Activated T-helper 17 cell treated with anti-CD3 and anti-CD28 coated beads, Interleukin-2, amount 50 U/mL, for 72 hours (primary cell): ENCODE measurements around the gene IL23A. TPM values are rescaled to one million over a fixed set of nuclear protein-coding genes. Genes with fewer than 3 reads are reported as not detected.
"Not testable (repeated sequence)": the region's sequence is repeated elsewhere in the genome, so short reads cannot be mapped to it uniquely, and the experiment has no call there.

Experiments
- ATAC-seq: fragments of 150-1000 bp; cut with Tn5 transposase; replicated peaks from 2 replicates; pipeline ENCODE4 v1.10.0; 2021; ENCODE audit warnings: mild to moderate bottlenecking, moderate library complexity
- H3K27ac Mint-ChIP-seq: one replicate; pipeline ENCODE4 v1.8.0; 2022; ENCODE audit warnings: mixed read lengths
- H3K27me3 Mint-ChIP-seq: one replicate; pipeline ENCODE4 v1.8.0; 2022; ENCODE audit warnings: mixed read lengths
- H3K36me3 Mint-ChIP-seq: one replicate; pipeline ENCODE4 v1.8.0; 2022; ENCODE audit warnings: low read depth, mild to moderate bottlenecking, mixed read lengths
- H3K4me1 Mint-ChIP-seq: one replicate; pipeline ENCODE4 v1.8.0; 2022; ENCODE audit warnings: mixed read lengths
- H3K4me3 Mint-ChIP-seq: one replicate; pipeline ENCODE4 v1.8.0; 2022; ENCODE audit warnings: mild to moderate bottlenecking, mixed read lengths
- H3K9me3 Mint-ChIP-seq: one replicate; pipeline ENCODE4 v1.8.0; 2022; ENCODE audit warnings: mixed read lengths
- total RNA-seq, 2 donors: library from RNA; stranded (reverse); gene quantifications; one replicate each; pipeline ENCODE4 v1.2.3, GENCODE V29; 2022

IL23A gene
- total RNA-seq, 2 donors from 2014 or later, result 9.8 to 67.1 TPM

DNA sequence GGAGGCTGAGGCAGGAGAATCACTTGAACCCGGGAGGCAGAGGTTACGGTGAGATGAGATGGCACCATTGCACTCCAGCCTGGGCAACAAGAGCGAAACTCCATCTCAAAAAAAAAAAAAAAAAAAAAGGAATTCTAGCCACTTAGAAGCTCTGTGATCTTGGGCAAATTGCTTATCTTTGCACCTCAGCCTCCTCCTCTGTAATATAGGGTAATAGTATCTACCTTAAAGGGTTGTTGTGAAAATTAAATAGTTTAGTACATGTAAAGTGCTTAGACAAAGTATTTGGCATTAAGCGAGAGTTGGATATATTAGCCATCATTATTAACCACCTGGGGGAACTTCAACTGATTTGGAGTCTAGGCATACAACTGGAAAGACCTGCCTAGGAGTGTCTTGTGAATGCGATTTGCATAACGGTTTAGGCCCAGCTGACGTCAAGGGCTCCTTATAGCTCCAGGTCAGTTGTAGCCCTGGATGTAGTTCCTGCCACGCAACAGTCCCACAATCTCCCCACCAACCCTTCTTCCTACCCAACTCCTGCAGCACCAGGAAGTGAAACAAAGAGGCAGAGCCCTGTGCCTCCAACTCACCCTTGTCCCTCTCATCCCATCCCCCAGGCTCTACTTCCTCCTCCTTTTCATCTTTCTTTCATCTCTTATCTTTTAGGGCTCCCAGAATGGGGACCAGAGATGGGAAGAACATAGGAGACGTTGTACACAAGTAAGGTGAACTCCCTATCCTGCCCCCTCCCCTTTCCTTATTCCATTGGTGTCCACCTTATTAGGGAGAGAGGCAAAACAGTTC lies 2.1 kb upstream of the IL23A start:
- no peak for ATAC-seq
- Mint-ChIP-seq H3K4me1 (peaks cover 24% of the 10 kb centered on the region), H3K27me3 (no peaks in the 10 kb centered on the region), H3K36me3 (peaks cover 46% of the 10 kb centered on the region), H3K27ac (peak overlapping the region; percentile 61), H3K4me3 (peak overlapping the region; percentile 92), H3K9me3 (no peaks in the 10 kb centered on the region)

DNA sequence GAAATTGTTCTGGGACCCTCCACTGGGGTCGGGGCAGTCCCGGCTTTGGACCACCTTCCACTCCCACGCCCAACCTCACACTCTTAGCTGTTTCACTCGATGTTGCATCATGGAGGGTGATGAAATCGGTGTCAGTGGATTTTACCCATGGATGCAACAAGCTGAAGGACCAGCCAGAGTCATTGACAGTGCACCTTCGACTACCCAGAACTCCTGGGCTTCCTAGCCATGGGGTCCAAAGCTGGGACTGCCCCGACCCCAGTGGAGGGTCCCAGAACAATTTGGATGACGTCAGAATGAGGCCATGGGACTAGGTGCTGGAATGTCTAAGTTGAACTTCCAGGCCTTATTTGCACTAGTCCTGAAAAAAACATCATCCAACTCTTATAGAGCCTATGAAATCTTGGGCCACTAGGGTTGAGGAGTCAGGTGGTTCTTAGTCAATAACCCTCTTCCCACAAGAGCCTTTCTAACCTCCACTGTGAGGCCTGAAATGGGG lies 882 bp upstream of the IL23A start:
- Mint-ChIP-seq H3K27me3 (no peaks in the 10 kb centered on the region), H3K4me1 (peaks cover 24% of the 10 kb centered on the region), H3K27ac (peak overlapping the region; percentile 96), H3K36me3 (peaks cover 56% of the 10 kb centered on the region), H3K4me3 (peak overlapping the region; percentile 92), H3K9me3 (no peaks in the 10 kb centered on the region)
- ATAC-seq, result no peak

GRCh38 chr12:56339158-56339422 lies 406 bp downstream of the IL23A start:
- Mint-ChIP-seq H3K4me1 (peaks cover 18% of the 10 kb centered on the region), H3K4me3 (peak overlapping the region; percentile 92), H3K36me3 (peaks cover 58% of the 10 kb centered on the region), H3K9me3 (no peaks in the 10 kb centered on the region), H3K27me3 (no peaks in the 10 kb centered on the region), H3K27ac (peak overlapping the region; percentile 96)
- ATAC-seq, result no peak

DNA sequence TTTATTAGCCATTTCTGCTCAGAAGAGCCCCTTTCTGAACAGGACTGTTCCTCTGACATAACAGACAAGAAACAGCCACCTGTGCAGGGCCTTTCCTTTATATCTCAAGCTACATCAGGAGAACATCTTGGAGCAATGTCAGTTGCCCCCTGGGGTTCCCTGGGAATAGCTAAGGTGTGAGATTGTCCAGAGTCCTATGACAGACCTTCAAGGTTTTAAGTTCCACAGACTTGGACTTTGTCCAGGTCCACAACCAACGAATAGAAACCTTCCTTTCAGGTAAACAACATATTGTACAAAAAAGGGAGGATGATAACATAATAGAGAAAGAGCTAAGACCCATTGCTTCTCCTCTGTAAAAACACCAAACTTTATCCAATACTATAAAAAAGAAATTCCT lies 2.9 kb downstream of the IL23A start:
- Mint-ChIP-seq H3K4me3 (no peak overlapping the region), H3K27me3 (no peaks in the 10 kb centered on the region), H3K9me3 (no peaks in the 10 kb centered on the region), H3K27ac (peak overlapping the region; percentile 25), H3K4me1 (peaks cover 15% of the 10 kb centered on the region), H3K36me3 (peaks cover 79% of the 10 kb centered on the region)
- no peak for ATAC-seq

DNA sequence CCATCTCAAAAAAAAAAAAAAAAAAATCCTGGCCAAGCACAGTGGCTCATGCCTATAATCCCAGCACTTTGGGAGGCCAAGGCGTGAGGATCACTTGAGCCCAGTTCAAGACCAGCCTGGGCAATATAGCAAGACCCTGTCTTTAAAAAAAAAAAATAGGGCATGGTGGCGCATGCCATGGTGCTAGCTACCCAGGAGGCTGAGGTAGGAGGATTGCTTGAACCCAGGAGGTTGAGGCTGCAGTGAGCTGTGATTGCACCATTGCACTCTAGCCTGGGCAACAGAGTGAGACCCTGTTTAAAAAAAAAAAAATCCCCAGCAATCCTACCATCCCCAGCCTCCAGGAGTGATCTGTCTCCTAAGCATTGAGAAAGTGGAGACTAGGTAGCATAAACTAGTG lies 3.6 kb downstream of the IL23A start:
- peak overlapping the region; percentile 31 for H3K27ac Mint-ChIP-seq
- not testable (repeated sequence) for H3K9me3 Mint-ChIP-seq, ATAC-seq, H3K4me3 Mint-ChIP-seq, H3K27me3 Mint-ChIP-seq
- H3K4me1 Mint-ChIP-seq, result peaks cover 11% of the 10 kb centered on the region
- peaks cover 86% of the 10 kb centered on the region for H3K36me3 Mint-ChIP-seq

DNA sequence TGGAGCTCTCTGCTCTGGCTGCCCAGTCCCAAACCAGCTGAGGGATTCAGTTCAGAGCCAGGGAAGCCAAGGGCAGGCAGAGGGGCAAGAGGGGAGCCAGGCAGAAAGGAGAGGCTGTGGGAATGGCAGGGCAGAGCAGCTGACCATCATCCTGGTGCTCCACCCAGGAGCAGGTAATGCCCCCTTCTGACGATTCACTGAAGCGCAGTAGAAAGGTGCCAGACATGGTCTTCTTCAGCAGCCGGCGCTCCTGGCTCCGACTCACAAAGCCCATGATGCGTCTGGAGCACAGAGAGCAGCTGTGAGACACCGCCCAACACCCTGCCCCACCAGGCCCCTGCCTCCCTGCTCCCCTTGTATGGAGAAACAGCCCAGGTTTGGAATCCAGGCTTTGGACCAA lies 8.0 kb downstream of the IL23A start:
- Mint-ChIP-seq H3K27ac (peak overlapping the region; percentile 0), H3K36me3 (peaks cover 98% of the 10 kb centered on the region), H3K4me1 (no peaks in the 10 kb centered on the region)

GRCh38 chr12:56347255-56347654 lies 8.6 kb downstream of the IL23A start:
- H3K4me1 Mint-ChIP-seq, H3K9me3 Mint-ChIP-seq, H3K27ac Mint-ChIP-seq, H3K4me3 Mint-ChIP-seq, H3K27me3 Mint-ChIP-seq: not testable (repeated sequence)
- ATAC-seq, result peak; percentile 44
- H3K36me3 Mint-ChIP-seq, result peaks cover 99% of the 10 kb centered on the region

More for the DNA sequence above, 8.0 kb downstream of the IL23A start:
- no peaks in the 10 kb centered on the region for H3K27me3 Mint-ChIP-seq
- no peak overlapping the region for H3K4me3 Mint-ChIP-seq
- ATAC-seq, result peak; percentile 53
- no peaks in the 10 kb centered on the region for H3K9me3 Mint-ChIP-seq

DNA sequence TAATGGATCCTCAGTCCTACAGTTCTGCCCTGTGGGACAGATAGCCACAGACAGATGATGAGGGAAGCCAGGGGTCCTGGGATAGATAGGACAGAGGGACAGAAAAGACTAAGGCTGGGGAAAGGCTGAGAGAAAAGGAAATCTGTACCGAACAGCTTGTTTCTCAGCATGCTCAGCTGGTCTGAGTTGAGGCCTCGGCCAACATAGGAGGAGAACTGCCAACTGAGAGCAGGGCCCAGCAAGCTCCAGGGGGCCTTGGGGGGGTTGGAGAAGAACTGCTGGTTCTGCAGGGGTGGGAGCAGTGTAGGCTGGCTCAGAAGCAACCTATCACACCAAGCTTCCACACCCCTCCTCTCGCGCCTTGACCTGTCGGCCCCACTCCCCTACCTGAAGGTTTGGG lies 10.1 kb downstream of the IL23A start:
- peaks cover 100% of the 10 kb centered on the region for H3K36me3 Mint-ChIP-seq
- ATAC-seq, result no peak
- H3K27ac Mint-ChIP-seq, result no peak overlapping the region
- no peaks in the 10 kb centered on the region for H3K4me1 Mint-ChIP-seq
- H3K9me3 Mint-ChIP-seq, result no peaks in the 10 kb centered on the region
- H3K4me3 Mint-ChIP-seq, result no peak overlapping the region
- no peaks in the 10 kb centered on the region for H3K27me3 Mint-ChIP-seq

DNA sequence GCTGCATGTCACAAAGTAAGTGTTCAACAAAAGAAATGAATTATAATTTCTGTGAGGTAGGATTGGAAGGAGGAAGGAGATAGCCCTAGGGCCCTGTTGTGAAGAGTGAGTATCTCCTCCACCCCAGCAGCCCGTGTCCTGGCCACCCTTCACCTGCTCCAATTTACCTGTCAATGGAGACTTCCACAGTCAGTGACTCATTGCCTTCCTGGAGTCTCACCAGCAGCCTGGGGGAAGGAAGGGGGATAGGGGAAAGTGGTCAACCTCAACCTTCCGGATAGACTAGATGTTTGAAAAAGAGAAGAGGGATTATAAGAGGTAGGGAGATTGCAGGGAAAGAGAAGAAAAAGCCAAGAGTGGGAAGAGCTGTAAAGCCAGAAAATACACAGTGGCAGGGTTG lies 12.0 kb downstream of the IL23A start:
- Mint-ChIP-seq H3K4me3 (no peak overlapping the region), H3K27ac (peak overlapping the region; percentile 20), H3K27me3 (no peaks in the 10 kb centered on the region), H3K4me1 (no peaks in the 10 kb centered on the region), H3K36me3 (peaks cover 100% of the 10 kb centered on the region), H3K9me3 (no peaks in the 10 kb centered on the region)
- no peak for ATAC-seq

GRCh38 chr12:56351325-56351724 lies 12.6 kb downstream of the IL23A start:
- no peaks in the 10 kb centered on the region for H3K4me1 Mint-ChIP-seq
- no peak overlapping the region for H3K4me3 Mint-ChIP-seq
- no peaks in the 10 kb centered on the region for H3K9me3 Mint-ChIP-seq
- ATAC-seq, result no peak
- H3K27me3 Mint-ChIP-seq, result no peaks in the 10 kb centered on the region
- H3K27ac Mint-ChIP-seq, result peak overlapping the region; percentile 20
- H3K36me3 Mint-ChIP-seq, result peaks cover 100% of the 10 kb centered on the region

- Mint-ChIP-seq H3K36me3 (peaks cover 57% of the 10 kb centered on the region), H3K4me3 (peak overlapping the region; percentile 93), H3K27ac (peak overlapping the region; percentile 93), H3K27me3 (no peaks in the 10 kb centered on the region), H3K9me3 (no peaks in the 10 kb centered on the region), H3K4me1 (peaks cover 8% of the 10 kb centered on the region)
- ATAC-seq, result no peak
These were observed 20.3 kb downstream of the IL23A start for GRCh38 chr12:56358836-56359532.

DNA sequence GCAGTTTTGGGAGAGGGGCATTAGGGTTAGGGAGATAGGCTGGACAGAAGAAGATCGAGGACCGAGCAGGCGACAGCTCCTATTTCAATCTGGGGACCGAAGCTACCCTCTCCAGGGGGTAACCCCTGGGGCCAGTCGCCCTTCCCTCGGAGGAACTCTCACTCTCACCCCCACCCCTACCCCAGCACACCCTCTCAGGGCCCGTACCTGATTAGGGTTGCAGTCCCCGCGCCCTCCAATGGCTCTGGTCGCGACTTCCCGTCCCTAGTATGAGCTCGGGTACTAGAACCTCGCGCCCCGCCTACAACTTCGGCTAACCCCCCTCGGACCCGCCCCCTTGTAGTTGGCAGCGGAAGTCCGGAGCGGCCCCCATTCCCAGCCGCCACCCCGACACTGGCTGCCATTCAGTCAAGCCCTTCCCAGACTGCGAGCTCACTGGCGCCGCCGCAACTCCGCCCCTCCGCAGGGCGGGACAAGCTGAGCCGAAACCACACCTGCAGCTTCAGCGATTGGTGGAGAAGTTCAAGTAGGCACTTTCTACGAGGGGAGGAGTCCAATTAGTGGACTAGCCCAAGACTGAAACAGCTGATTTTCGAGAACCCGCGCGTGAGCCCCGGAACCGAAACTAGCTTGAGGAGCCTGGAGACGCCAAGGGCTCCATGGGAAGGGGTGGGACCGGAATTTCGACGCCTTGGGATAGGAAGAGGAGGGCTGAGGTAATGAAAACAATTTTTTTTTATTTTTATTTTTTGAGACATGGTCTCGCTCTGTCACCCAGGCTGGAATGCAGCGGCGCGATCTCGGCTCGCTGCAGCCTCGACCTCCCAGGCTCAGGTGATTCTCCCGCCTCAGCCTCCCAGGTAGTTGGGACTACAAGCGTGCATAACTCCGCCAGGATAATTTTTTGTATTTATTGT lies 21.4 kb downstream of the IL23A start, which contains the start of gene STAT2:
STAT2 (minus strand) TSS at position 257 of the 917 bp plus-strand sequence. CDS start 3,536 bp downstream, outside the sequence.
- peak within 1 kb of the TSS; percentile 93 for H3K4me3 Mint-ChIP-seq
- H3K36me3 Mint-ChIP-seq, result peaks cover 46% of the 10 kb centered on the region

DNA sequence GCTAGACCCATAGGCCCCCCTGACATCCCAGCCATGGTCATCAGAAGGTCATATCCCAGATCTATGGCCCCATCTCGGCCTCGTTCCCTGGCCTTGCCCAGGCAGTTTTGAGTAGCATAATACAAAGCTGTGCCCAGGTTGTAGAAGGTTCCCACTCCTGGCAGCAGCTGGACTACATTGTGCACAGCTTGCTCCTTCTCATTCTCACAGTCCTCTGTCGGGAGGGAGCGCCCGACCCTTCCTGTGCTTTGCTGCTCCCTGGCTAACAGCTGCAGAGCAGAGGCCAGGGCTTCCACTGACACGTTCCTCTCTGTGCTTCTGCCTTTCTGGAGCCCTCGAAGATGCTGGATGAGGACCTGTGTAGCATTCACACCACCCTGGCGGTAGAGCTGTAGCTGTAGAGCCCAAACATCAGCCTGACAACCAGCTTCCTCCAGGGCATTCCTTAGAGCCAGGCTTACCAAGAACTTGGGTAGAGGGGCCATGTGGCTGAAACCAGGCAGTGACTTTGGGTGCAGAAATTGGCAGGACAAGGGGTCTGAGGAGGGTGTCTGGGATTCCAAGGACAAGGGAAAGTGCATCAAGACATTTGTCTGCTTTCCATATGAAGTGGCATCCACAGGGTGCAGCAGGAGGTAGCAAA lies 22.9 kb downstream of the IL23A start:
- Mint-ChIP-seq H3K4me1 (peaks cover 8% of the 10 kb centered on the region), H3K9me3 (no peaks in the 10 kb centered on the region), H3K36me3 (peaks cover 31% of the 10 kb centered on the region), H3K27me3 (no peaks in the 10 kb centered on the region), H3K4me3 (peak overlapping the region; percentile 93), H3K27ac (peak overlapping the region; percentile 93)
- ATAC-seq, result no peak

More for the DNA sequence above, 21.4 kb downstream of the IL23A start, which contains the start of gene STAT2:
- peak; percentile 98 for ATAC-seq
- H3K27ac Mint-ChIP-seq, result peak within 1 kb of the TSS; percentile 93
- no peaks in the 10 kb centered on the region for H3K9me3 Mint-ChIP-seq
- H3K4me1 Mint-ChIP-seq, result peaks cover 8% of the 10 kb centered on the region
- H3K27me3 Mint-ChIP-seq, result no peaks in the 10 kb centered on the region
